Mucosa of rectum (tissue), 2 donors: ENCODE results near the gene TEX52.

Experiments used
- H3K27ac ChIP-seq, 2 donors: one replicate each; pipeline ENCODE4 v1.7.0; 2013; ENCODE audit warnings: inconsistent platforms in 2 of 2, low read depth in 2 of 2, low read length in 2 of 2
- H3K27me3 ChIP-seq, 2 donors: one replicate each; pipeline ENCODE4 v1.7.0; 2013; ENCODE audit warnings: low read length in 2 of 2; ENCODE audit not compliant: control insufficient read depth in 2 of 2, insufficient read depth in 2 of 2
- H3K36me3 ChIP-seq, 2 donors: one replicate each; pipeline ENCODE4 v1.7.0; 2013; ENCODE audit warnings: low read length in 2 of 2; ENCODE audit not compliant: control insufficient read depth in 2 of 2, insufficient read depth in 2 of 2
- H3K4me1 ChIP-seq, 2 donors: one replicate each; pipeline ENCODE4 v1.7.0; 2013; ENCODE audit warnings: low read length in 2 of 2, mild to moderate bottlenecking in 1 of 2; ENCODE audit not compliant: control insufficient read depth in 2 of 2, insufficient read depth in 2 of 2
- H3K4me3 ChIP-seq, 2 donors: one replicate each; pipeline ENCODE4 v1.7.0; 2013; ENCODE audit warnings: low read length in 2 of 2
- H3K9ac ChIP-seq, 2 donors: one replicate each; pipeline ENCODE4 v1.7.0; 2013; ENCODE audit warnings: low read length in 2 of 2, low read depth in 1 of 2, mild to moderate bottlenecking in 1 of 2
- H3K9me3 ChIP-seq, 2 donors: one replicate each; pipeline ENCODE4 v1.7.0; 2013; ENCODE audit warnings: low read length in 2 of 2; ENCODE audit not compliant: control insufficient read depth in 2 of 2
- donor health status: healthy.
- donor health status: Normal muscosa, but diverticular disease.

TEX52 gene

GRCh38 chr12:2857021-2857431, at the start of gene TEX52:
Gene TEX52 (minus strand): TSS chr12:2857039. CDS start chr12:2857026, 13 bp downstream.
- Histone ChIP-seq H3K27ac (no peak within 1 kb of the TSS), H3K27me3 (no peaks in the 10 kb centered on the region), H3K9me3 (no peaks in the 10 kb centered on the region), H3K9ac (no peak within 1 kb of the TSS), H3K36me3 (peaks cover 2 to 11% of the 10 kb centered on the region in 2 donors), H3K4me1 (peaks cover 7 to 19% of the 10 kb centered on the region in 2 donors), H3K4me3 (no peak within 1 kb of the TSS)

DNA sequence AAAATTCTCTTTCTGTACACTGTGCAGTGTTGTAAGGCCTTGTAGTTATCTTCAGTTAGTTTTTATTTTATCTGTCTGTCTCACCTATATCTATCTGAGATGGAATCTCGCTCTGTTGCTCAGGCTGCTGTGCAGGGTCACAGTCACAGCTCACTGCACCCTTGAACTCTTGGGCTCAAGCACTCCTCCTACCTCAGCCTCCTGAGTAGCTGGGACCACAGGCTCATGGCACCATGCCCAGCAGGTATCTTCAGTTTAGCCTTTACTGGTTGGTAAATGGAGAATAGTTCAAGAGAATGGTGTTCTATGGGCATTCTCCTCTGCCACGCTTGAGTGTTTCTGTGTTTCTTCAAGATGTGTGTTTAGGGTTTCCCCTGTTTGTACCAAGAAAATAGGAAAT, 47.4 kb upstream of the TEX52 start:
- Histone ChIP-seq H3K27ac (no peak overlapping the region), H3K27me3 (no peaks in the 10 kb centered on the region), H3K4me1 (no peaks in the 10 kb centered on the region), H3K36me3 (no peaks in the 10 kb centered on the region), H3K4me3 (no peak overlapping the region), H3K9ac (no peak overlapping the region), H3K9me3 (no peaks in the 10 kb centered on the region)

GRCh38 chr12:2902272-2902880, 45.5 kb upstream of the TEX52 start:
- Histone ChIP-seq H3K4me3 (no peak overlapping the region), H3K9ac (no peak overlapping the region), H3K9me3 (no peaks in the 10 kb centered on the region), H3K27me3 (no peaks in the 10 kb centered on the region), H3K4me1 (no peaks in the 10 kb centered on the region), H3K36me3 (no peaks in the 10 kb centered on the region), H3K27ac (no peak overlapping the region)

GRCh38 chr12:2900642-2901041, 43.8 kb upstream of the TEX52 start:
- H3K4me3 ChIP-seq = no peak overlapping the region
- no peaks in the 10 kb centered on the region for H3K36me3 ChIP-seq
- no peaks in the 10 kb centered on the region for H3K27me3 ChIP-seq
- no peaks in the 10 kb centered on the region for H3K4me1 ChIP-seq
- no peaks in the 10 kb centered on the region for H3K9me3 ChIP-seq
- no peak overlapping the region for H3K27ac ChIP-seq
- H3K9ac ChIP-seq = no peak overlapping the region

- H3K27ac ChIP-seq = no peak overlapping the region
- H3K4me3 ChIP-seq = no peak overlapping the region
- H3K36me3 ChIP-seq = no peaks in the 10 kb centered on the region
- no peak overlapping the region for H3K9ac ChIP-seq
- no peaks in the 10 kb centered on the region for H3K27me3 ChIP-seq
- H3K9me3 ChIP-seq = no peaks in the 10 kb centered on the region
- H3K4me1 ChIP-seq = no peaks in the 10 kb centered on the region
These were observed 40.6 kb upstream of the TEX52 start for GRCh38 chr12:2897418-2897817.

DNA sequence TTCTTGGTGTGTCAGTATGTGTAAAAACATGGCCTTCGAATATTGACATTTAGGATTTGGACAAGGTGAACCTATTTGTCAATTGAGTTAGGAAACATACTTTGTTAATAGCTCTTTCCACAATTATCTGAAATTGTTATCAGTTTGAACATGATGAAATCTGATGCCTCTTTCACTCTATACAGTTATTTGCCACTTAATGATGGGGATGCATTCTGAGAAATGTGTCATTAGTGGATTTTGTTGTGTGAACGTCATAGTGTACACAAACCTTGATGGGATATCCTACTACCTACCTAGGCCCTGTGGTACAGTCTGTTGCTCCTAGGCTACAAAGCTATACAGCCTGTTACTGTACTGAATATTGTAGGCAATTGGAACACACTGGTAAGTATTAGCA, 38.7 kb upstream of the TEX52 start:
- Histone ChIP-seq H3K4me1 (no peaks in the 10 kb centered on the region), H3K4me3 (no peak overlapping the region), H3K36me3 (no peaks in the 10 kb centered on the region), H3K9me3 (no peaks in the 10 kb centered on the region), H3K27me3 (no peaks in the 10 kb centered on the region), H3K27ac (no peak overlapping the region), H3K9ac (no peak overlapping the region)

DNA sequence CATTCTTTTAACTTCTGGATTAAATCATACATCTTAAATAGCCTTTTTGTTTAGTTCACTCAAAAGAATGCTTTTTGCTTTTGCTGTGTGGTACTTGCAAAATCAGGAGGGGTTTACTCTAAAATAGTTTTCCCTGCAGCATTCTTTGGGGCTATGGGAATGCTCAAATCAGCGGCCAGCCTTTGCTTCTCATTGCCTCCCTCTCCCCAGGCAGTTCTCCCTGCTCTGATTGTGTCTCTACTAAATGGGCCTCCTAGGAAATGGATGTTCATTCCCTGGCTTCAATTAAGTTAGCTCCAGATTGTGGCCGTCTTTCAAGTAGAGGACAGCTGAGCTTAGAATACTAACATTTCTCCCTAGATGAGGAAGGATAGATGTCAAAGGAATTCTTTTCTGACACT, 38.2 kb upstream of the TEX52 start:
- Histone ChIP-seq H3K27me3 (no peaks in the 10 kb centered on the region), H3K27ac (no peak overlapping the region), H3K4me1 (peaks cover 3 to 4% of the 10 kb centered on the region in 2 donors), H3K9me3 (no peaks in the 10 kb centered on the region), H3K9ac (no peak overlapping the region), H3K4me3 (no peak overlapping the region), H3K36me3 (no peaks in the 10 kb centered on the region)

GRCh38 chr12:2893007-2893406, 36.2 kb upstream of the TEX52 start:
- H3K36me3 ChIP-seq = peaks cover 2 to 3% of the 10 kb centered on the region in 2 donors
- H3K4me3 ChIP-seq = no peak overlapping the region
- no peaks in the 10 kb centered on the region for H3K9me3 ChIP-seq
- no peaks in the 10 kb centered on the region for H3K27me3 ChIP-seq
- H3K27ac ChIP-seq = no peak overlapping the region
- H3K9ac ChIP-seq = no peak overlapping the region
- peaks cover 3 to 6% of the 10 kb centered on the region in 2 donors for H3K4me1 ChIP-seq

DNA sequence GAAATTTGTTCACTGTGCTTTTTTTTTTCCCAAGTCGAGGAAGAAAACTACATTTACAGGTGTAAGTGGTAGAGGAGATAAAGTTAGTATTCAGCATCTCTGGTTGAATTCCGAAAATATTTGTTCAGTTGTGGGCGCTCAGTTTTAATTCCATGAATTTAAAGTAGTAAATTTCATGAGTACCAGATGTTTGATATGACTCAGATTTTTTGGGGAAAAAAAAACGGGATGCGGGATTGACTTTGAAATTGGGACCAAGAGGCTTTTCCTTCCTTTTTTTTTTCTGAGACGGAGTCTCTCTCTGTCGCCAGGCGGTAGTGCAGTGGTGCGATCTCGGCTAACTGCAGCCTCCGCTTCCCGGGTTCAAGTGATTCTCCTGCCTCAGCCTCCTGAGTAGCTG, 35.4 kb upstream of the TEX52 start:
- Histone ChIP-seq H3K27ac (no peak overlapping the region), H3K4me1 (peaks cover 3 to 6% of the 10 kb centered on the region in 2 donors), H3K4me3 (no peak overlapping the region), H3K9ac (no peak overlapping the region), H3K27me3 (no peaks in the 10 kb centered on the region), H3K36me3 (peaks cover 5 to 8% of the 10 kb centered on the region in 2 donors), H3K9me3 (no peaks in the 10 kb centered on the region)

GRCh38 chr12:2891240-2892053, 34.6 kb upstream of the TEX52 start:
- Histone ChIP-seq H3K36me3 (peaks cover 5 to 8% of the 10 kb centered on the region in 2 donors), H3K9me3 (no peaks in the 10 kb centered on the region), H3K4me3 (peak overlapping the region; percentile 86 to 99), H3K4me1 (peaks cover 3 to 6% of the 10 kb centered on the region in 2 donors), H3K27ac (peak overlapping the region; percentile 83 to 86), H3K27me3 (no peaks in the 10 kb centered on the region), H3K9ac (peak overlapping the region; percentile 79 to 92)
